Stimulated activated CD8-positive, alpha-beta memory T cell treated with anti-CD3 and anti-CD28 coated beads, Interleukin-12 subunit alpha, Interleukin-12 subunit beta, amount 100 ng/mL, for 24 hours (primary cell): Measurements from ENCODE around the gene LRRC32.

ENCODE experiments used
- DNase-seq: peaks from one replicate; pipeline ENCODE4 v3.0.0-alpha.2; 2020; ENCODE audit errors: extremely low read depth

Gene LRRC32, protein sequence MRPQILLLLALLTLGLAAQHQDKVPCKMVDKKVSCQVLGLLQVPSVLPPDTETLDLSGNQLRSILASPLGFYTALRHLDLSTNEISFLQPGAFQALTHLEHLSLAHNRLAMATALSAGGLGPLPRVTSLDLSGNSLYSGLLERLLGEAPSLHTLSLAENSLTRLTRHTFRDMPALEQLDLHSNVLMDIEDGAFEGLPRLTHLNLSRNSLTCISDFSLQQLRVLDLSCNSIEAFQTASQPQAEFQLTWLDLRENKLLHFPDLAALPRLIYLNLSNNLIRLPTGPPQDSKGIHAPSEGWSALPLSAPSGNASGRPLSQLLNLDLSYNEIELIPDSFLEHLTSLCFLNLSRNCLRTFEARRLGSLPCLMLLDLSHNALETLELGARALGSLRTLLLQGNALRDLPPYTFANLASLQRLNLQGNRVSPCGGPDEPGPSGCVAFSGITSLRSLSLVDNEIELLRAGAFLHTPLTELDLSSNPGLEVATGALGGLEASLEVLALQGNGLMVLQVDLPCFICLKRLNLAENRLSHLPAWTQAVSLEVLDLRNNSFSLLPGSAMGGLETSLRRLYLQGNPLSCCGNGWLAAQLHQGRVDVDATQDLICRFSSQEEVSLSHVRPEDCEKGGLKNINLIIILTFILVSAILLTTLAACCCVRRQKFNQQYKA

DNA sequence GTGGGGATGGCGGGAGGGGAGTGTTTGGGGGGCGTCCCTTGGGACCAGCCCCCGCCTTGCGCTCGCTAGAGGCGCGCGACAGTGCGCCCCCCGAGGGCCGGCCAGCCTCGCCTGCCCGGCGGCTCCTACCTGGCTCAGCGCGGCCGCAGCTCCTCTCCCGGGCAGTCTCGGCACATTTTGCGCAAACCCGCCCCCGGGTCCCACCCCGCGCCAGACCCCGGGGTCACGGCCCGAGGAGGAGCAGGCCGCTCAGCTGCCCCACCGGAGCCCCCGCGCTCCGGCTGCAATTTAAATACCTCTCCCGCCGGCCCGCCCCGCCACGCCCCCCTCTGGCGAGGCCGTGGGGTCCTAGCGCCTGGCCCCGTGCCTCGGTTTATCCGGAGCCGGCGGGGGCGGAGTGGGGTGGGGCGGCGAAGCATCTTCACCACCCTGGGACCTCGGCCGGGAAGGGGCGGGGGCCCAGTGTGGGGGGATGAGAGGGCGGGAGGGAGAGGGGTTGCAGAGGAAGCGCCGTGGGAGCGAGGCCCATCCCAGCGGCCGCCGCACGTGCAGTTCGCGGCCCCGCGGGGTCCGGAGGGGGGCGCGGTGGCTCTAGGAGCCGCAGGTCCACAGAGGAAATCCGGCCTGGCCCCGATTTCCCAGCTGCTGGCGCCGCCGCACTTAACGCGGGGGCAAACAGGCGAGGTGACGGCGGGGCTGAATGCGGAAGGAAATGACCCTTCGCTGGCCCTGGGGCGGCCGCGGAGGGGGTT, at the start of gene LRRC32:
Gene LRRC32, minus strand, starts transcription at position 263 of the 752 bp plus-strand sequence. CDS start 4,793 bp downstream, outside the sequence.
- DNase-seq, result no peak

DNA sequence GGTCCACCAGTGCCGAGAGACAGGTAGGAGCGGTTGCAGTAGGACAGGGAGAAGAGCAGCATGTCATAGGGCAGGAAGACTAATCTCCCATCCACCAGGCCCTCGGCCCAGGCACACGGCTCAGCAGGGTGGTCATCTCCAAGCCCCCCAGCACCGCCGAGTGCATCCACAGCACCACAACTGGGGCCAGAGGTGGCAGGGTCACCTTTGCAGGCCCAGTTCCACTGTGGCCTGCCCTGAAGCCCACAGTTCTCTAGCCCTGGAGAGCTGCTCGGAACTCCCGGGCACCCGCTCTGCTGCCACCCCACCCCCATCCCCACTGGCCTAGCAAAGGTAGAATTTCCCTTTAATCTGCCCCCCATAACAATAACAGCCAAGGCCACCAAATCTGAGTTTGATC, 49.1 kb upstream of the LRRC32 start:
- no peak for DNase-seq

DNA sequence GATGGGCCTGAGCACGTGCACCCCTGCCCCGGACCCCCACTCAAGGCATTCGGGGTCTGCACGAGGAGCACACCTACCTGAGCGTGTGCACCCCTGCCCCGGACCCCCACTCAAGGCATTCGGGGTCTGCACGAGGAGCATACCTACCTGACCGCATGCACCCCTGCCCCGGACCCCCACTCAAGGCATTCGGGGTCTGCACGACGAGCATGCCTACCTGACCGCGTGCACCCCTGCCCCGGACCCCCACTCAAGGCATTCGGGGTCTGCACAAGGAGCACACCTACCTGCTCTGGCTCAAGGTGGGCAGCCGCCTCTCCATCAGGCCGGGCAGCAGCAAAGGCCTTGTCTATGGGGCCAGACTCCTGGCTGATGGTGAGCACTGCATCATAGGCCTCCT, 48.7 kb upstream of the LRRC32 start:
- DNase-seq, result no peak

DNA sequence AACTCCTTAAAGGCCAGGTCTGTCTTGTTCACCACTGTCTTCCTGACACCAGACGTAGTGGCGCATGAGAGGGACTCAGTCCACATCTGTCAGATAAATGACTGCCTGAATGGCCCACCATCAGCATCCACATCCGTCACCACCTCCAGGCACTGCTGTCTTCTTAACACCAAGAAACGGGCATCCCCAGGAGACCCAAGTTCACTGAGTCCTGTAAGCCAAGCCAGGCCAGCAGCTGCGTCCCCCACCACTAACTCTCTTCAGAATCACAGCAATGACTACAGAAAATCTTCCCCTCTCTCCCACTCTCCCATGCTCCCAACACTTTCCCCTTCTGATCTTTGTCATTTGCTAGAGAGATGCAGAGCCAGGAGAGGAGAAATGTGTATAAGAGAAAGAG, 47.3 kb upstream of the LRRC32 start:
- DNase-seq, result no peak

DNA sequence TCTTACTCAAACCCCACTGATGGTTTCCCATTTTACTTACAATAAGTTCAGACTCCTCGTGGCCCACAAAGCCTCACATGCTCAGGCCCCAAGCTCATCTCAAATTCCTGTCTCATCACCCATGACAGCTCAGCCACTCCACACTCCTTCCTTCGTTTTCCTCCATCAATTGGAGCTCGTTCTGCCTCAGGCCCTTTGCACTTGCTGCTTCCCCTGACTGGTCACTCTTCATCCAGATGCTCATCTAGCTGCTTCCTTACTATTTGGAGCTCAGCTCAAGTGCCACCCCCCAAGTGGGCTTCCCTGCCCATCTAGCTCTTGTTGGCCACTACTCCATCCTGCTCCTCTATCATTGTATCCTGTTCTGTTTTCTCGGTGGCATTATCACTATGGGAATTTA, 46.8 kb upstream of the LRRC32 start:
- DNase-seq, result no peak

DNA sequence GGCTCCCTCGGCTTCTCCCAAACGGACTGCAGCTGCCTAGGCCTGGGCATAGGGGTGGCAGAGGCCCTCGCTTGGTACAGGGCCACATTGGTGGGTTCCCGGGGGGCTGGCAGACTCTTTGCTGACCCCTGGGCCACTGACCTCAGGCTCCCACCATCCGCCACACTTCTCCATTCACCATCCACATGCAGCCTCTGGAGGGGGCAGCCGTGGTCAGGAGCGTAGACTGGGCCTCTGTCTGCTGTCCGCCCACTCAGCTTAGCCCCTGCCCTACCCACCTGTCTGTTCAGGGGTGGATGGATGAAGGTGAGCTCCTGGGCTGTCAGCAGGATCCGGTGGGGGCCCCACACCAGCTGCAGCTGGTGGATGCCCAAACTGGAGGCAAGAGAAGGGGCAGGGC, 45.7 kb upstream of the LRRC32 start:
- no peak for DNase-seq

DNA sequence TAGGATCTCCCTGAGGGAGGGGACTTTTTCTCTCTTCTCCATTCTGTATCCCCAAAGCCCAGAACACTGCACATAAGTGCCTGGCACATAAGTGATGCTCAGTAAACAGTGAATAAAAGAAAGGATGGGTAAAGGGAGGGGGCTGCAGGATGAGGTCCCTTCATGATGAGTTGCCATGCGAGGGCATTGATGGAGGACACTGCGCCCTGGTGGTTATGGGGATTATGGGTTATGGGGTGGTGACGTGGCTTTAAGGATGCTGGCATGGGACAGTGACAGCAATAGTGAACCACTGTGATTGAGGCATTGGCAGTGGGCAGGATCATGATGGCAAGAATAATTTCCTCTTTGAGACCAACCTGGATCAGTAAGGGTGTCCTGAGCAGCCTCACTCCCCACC, 43.9 kb upstream of the LRRC32 start:
- DNase-seq, result no peak

DNA sequence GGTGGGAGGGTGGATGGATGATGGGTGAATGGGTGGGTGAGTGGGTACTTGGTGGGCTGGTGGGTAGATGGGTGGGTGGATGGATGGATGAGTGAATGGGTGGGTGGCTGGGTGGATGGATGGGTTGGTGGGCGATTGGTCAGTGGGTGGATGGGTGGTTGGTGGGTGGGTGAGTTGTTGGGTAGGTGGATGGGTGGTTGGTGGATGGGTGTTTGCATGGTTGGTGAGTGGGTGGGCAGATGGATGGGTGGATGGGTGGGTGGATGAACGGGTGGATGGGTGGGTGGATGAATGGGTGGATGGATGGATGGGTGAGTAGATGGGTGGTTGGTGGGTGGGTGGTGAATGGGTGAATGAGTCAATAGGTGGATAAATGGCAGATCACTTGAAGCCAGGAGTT, 43.0 kb upstream of the LRRC32 start:
- DNase-seq, result no peak

DNA sequence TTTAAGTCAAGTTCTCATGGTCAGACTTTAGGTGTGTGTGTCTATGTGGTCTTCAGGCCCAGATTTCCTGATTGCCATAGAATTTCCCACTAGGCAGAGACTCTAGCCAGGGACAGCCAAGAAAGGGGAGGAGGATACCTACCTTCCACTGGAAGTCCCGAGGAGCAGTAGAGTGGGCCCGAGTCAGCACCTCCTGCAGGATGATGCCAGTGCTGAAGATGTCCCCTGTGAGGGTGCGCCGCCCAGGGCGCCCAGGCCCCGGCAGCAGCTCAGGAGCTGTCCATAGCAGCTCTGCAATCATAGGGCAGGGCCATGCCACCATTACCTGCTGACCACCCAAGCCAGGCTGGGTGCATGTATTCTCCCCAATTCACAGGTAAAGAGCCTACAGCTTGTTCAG, 41.6 kb upstream of the LRRC32 start:
- DNase-seq, result no peak

DNA sequence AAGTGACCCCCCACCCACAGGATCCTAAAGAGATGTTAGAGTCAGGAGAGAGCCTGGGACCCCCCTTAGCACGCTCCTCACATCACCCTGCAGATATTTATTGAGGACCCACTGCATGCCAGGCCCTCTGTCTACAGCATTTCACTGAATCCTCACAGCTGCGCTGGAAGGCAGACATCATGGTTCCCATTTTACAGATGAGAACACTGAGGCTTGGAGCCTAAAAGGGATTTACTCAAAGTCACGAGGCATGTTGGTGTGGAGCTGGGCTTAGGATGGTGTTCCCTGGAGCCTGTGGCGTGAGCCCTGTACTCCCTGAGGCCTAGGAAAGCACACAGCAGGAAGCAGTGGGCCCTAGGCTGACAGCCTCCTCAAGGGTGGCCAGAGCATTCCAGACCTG, 39.2 kb upstream of the LRRC32 start:
- no peak for DNase-seq

DNA sequence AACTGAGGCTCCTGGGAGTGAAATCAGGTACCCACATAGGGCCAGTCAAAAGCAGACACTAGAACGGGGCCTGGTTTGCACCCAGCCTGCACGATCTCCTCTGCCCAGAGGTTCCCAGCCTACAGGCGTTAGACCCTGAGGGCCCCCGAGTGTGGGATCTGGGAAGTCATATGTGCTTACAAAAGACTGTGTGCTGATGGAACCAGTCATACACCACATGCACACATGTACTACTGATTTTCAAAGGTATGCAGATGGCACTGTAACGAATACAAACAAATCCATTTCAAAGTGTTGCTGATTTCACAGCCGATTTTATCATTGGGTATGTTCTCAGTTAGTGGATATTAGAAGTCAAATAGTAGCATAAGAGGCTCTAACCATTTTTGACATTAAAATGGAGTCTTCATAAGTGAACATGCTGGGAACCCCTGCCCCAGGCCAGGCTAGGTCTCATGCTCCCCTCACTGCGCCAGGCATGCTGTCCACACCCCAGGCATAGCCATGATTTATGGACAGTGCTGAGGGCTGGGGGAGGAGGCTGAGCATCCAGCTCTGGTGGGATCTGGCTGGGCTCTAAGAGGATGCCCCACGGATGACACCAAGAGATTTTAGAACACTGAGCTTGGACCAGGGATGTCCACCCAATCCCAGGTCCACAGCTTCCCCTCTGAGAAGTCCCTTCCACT, 38.6 kb upstream of the LRRC32 start:
- DNase-seq, result no peak

DNA sequence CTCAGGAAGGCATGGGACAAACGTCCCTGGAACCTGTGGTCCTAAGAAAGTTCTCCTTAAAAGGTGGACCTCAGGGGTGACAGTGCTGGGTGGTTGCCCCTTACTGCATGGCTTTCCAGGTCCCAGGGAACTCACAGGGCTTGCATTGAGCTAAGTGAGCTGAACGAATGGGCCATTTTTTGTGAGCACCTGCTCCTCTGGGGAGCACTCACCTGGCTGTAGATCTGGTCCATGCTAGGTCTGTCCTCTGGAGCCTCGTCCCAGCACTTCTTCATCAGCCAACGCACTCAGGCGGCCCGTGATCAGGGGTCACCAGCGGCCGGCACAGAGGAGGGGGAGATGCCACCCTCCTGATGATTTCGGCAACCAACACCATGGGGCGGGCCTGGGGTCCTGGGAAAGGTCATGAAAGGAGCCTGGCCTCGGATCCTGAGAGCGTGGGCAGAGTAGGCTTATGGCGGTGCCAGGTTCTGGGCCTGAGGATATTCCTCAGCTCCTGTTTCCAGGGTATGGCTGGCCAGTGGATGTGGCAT, 36.8 kb upstream of the LRRC32 start:
- no peak for DNase-seq

DNA sequence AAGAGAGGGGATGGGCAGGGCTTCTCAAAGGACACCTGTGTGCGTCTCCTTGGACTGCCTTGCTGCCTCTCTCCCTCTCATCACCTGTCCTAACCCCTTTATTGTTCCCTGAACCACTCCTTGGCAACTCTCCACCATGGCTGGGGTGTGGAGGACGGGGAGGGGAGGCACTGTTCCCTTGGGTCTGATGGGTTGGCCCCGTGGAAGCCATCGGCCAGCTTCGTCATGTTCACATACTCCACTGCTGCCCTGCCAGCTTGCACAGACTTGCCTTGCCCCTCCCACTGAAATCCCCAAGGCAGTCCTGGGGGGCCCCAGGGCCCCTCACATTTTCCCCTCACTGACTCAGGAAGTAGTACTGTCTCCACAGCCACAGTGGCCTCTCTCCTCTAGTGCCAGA, 36.1 kb upstream of the LRRC32 start:
- no peak for DNase-seq

DNA sequence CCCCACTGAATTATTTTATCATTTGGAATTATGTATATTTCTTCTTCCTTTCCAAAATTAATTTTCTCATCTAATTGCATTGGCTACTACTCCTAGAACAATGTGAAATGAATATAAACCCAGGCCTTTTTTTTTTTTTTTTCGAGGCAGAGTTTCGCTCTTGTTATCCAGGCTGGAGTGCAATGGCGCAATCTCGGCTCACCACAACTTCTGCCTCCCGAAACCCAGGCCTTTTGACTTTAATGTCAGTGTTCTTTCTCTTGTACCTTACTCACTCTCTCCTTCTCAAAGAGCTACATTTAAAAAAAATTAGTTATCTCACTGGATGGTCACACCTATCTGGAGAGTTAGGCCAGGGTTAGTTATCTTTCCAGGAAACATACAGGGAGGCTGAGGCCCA, 35.3 kb upstream of the LRRC32 start:
- DNase-seq, result no peak

DNA sequence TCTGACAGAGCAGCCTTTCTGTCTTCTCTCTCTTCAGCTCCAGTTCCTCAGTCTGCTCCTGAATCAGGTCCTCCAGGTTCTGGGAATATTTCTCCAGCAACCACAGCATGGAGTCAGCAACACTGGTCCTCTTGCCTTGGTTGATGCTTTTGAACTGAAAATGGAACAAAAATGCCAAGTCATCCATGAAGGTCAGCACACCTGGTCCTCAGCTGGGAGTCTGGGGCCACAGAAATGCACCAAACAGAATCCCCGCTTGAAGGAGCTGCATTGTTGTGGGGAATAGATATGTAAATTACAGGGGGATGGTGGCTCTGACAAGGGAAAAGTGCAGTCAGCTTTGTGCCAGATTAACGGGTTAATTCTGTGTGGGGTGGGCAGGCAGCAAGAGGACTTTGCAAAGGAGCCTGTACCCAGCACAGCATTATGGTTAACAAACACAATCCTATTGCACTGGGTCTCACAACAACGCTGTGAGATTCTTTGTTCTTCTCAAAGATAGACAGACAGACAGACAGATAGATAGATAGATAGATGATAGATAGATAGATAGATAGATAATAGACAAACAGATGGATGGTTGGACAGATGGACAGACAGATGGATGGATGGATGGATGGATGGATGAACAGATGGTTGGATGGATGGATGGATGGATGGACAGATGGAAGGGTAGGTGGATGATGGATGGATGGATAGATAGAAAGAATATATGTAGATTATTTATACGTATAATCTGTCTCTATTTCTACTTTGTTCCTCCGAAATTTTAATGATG, 33.8 kb upstream of the LRRC32 start:
- DNase-seq, result no peak

DNA sequence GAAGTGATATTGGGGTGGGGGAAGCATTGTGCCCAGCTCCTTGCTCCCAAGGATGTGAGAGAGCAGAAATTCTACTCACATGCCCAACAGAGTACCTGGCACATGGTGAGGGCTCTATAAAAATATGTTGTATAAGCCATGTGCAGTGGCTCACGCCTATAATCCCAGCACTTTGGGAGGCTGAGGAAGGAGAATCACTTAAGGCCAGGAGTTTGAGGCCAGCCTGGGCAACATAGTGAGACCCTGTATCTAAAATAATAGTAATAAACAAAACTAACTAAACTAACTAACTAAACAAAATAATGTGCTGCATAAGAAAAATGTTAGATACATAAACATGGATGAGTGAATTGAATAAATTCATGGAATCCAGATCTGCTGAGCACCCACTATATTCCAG, 33.2 kb upstream of the LRRC32 start:
- DNase-seq, result no peak

DNA sequence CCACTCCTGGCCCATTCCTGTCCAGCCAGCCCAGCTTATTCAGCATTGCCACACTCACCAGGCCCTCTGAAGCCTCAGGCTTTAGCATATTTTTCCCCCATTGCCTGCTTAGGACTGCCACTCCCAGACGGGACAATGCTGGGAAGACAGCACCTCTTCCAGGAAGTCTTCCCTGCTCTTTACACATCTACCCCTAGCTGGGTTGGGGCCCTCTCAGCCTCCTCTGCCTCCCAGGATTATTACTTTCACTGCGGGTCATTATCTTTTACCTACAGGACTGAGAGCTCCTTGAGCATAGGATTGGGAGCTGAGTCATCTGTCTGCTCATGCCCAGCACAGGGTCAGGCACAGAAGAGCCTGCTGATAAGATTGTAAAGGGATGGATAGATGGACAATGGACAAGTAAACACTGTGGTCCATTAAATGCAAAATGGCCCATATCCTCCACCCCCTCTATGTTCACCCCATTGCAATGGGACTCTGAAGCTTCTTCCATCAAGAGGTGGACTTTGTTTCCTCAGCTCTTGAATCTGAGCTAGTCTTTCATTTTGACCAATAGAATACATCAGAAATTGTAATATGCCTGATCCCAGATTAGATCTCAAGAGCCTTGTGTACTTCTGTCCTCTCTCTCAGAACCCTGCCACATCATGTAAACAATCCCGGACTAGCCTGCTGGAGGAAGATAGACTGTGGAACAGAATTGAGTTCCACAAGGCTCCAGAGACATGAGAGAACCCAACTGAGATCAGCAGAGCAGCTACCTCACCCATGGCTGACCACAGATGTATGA, 32.0 kb upstream of the LRRC32 start:
- no peak for DNase-seq

DNA sequence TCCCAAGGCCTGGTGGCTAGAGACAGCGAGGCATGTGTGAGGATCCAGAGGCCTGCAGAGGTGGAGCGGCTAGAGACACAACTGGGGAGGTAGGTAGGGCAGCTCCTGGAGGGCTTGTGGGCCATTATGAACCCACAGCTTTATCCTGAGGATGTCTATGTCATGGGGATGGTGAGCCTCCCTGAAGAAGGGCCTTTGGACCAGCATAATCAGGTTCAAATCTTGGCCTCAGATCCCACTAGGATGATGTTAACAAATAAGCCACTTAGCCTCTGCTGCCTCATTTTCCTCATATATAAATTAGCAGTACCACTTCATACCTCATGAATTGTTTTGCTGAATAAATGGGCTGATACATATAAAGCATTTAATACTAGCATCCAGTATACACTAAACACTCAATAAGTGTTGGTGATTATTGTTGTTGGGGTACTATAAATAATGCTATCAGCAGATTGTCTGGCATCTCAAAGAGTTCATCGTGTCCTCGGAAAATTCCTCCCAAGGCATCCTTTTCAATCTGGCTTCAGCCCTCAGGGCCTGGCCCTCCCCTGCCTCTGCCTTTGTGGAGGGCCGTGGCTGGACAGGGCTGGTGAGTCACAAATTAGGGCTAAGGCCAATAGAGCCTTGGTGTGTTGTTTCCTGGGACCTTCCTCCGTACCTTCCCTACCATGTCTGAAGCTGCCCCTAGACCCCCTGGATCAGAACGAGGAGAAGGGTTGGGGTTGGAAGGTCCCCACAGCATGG, 30.9 kb upstream of the LRRC32 start:
- no peak for DNase-seq
